HS-5 (cell line): ENCODE measurements around the gene RRAD.
A peak's percentile ranks its signal among the peaks of the same experiment; 100 is the strongest.
"Not testable (repeated sequence)": the region's sequence is repeated elsewhere in the genome, so short reads cannot be mapped to it uniquely, and the experiment has no call there.

Source experiments
- DNase-seq: peaks from one replicate; pipeline ENCODE4 v3.0.0-alpha.2; 2012; ENCODE audit warnings: low read depth

The RRAD gene

GRCh38 chr16:66950971-66951790, 25.8 kb upstream of the RRAD start:
- no peak for DNase-seq

- DNase-seq: no peak
Observed at GRCh38 chr16:66950437-66950836, 25.1 kb upstream of the RRAD start.

GRCh38 chr16:66949472-66949871, 24.1 kb upstream of the RRAD start:
- DNase-seq: no peak

- DNase-seq: no peak
Observed at GRCh38 chr16:66948837-66949225, 23.5 kb upstream of the RRAD start.

GRCh38 chr16:66948134-66948836, 22.9 kb upstream of the RRAD start:
- no peak for DNase-seq

GRCh38 chr16:66947302-66948065, 22.1 kb upstream of the RRAD start:
- peak; percentile 79 for DNase-seq

- DNase-seq: no peak
Observed at GRCh38 chr16:66946974-66947301, 21.6 kb upstream of the RRAD start.

GRCh38 chr16:66946541-66946940, 21.2 kb upstream of the RRAD start:
- DNase-seq: no peak

- no peak for DNase-seq
Observed at GRCh38 chr16:66945939-66946338, 20.6 kb upstream of the RRAD start.

- DNase-seq: not testable (repeated sequence)
Observed at GRCh38 chr16:66944971-66945370, 19.6 kb upstream of the RRAD start.

- no peak for DNase-seq
Observed at GRCh38 chr16:66944054-66944441, 18.7 kb upstream of the RRAD start.

GRCh38 chr16:66943426-66944053, 18.2 kb upstream of the RRAD start:
- no peak for DNase-seq

- DNase-seq: no peak
Observed at GRCh38 chr16:66942981-66943380, 17.6 kb upstream of the RRAD start.

- DNase-seq: no peak
Observed at GRCh38 chr16:66940236-66940635, 14.9 kb upstream of the RRAD start.

- no peak for DNase-seq
Observed at GRCh38 chr16:66939366-66939765, 14.0 kb upstream of the RRAD start.

GRCh38 chr16:66937725-66938337, 12.5 kb upstream of the RRAD start:
- no peak for DNase-seq

- DNase-seq: no peak
Observed at GRCh38 chr16:66936889-66937554, 11.7 kb upstream of the RRAD start.

GRCh38 chr16:66936462-66936861, 11.1 kb upstream of the RRAD start:
- no peak for DNase-seq

GRCh38 chr16:66935314-66936011, 10.1 kb upstream of the RRAD start, which contains the start of gene CES2:
Gene CES2, plus strand, starts transcription at chr16:66935516. Its CDS starts 120 bp downstream, at chr16:66935636.
- no peak for DNase-seq

- DNase-seq: not testable (repeated sequence)
Observed at GRCh38 chr16:66934839-66935313, 9.5 kb upstream of the RRAD start.
